NCI-H446 treated with DMSO at 0.1 percent for 48 hours (cell line): ENCODE measurements around the gene RHO.
A peak's percentile ranks its signal among the peaks of the same experiment; 100 is the strongest.
"Not testable (repeated sequence)": the region's sequence is repeated elsewhere in the genome, so short reads cannot be mapped to it uniquely, and the experiment has no call there.

Experiments
- DNase-seq: peaks from one replicate; lab custom pipeline; 2025; lab: John Stamatoyannopoulos, UW

RHO gene

GRCh38 chr3:129499604-129500333, 28.7 kb upstream of the RHO start:
- DNase-seq = not testable (repeated sequence)

DNA sequence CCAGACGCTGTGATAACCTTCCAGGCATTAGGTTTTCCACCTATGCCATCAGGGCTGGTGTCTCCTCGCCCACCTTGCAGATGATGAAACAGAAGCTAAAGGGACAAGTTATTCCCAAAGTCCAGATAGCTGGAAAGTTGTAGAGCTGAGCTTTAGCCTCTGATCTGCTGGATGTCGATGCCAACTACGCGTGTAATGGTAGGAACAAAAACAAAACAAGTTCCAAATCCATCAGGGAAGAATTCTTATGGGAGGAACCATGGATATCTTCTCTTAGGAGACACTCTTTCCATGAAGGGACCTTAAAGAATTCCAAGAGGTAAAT, 28.1 kb upstream of the RHO start:
- no peak for DNase-seq

DNA sequence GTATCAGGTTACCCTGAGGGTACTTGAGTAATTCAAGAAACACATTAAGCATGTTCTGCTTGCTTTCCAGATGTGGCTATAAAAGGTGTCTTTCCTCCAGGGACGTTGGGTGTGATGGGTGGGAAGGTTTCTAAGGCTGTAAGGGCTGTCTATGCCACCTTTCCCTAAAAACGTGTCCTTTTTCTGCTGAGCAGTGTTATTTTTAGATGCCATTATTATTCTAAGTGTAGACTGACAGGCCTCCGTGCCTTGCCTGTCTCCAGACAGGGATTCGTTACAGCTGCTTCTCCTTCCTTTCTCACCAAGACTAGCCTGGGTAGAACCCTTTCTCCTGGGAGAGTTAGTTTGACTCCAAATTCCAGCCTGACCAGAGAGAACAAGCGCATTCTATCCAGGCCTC, 26.8 kb upstream of the RHO start:
- DNase-seq = no peak

- no peak for DNase-seq
Observed at GRCh38 chr3:129502641-129503408, 25.6 kb upstream of the RHO start.

DNA sequence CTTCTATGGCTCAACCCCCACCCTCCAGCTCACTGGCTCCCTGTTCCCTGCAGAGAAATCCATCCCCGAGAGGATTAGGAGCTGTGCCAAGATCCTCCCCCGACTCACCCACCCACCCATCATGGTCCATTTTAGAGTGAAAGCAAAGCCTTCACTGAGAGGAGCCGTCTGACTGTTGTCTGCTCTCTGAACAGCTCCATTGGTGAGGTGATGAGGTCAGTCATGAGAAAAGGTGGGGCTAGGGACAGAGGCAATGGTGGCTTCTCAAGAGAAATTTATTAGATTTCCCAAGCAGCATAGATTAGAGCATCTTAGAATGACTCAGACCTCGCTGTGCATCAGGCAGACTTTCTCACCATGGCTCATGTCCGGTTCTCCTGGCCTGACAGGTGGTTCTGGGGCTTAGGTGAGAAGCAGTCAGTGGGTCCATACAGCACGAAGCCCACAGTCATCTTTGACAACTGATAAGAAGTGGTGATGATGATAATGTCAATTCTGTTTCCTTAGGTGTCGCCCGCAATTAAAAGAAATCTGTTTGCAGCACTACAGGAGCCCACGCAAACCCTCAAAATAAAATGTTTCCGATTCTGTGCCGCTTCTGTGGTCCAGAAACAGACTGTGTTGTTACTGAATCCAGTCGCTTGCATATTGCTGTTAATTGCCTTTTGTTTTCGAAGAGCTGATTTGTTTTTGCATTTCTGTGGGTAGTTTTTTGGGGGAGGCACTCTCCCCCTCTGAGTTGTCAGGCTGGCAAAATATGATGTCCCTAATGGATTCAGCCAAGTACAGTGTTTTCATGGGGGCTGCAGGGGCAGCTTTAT, 24.8 kb upstream of the RHO start:
- DNase-seq = no peak

DNA sequence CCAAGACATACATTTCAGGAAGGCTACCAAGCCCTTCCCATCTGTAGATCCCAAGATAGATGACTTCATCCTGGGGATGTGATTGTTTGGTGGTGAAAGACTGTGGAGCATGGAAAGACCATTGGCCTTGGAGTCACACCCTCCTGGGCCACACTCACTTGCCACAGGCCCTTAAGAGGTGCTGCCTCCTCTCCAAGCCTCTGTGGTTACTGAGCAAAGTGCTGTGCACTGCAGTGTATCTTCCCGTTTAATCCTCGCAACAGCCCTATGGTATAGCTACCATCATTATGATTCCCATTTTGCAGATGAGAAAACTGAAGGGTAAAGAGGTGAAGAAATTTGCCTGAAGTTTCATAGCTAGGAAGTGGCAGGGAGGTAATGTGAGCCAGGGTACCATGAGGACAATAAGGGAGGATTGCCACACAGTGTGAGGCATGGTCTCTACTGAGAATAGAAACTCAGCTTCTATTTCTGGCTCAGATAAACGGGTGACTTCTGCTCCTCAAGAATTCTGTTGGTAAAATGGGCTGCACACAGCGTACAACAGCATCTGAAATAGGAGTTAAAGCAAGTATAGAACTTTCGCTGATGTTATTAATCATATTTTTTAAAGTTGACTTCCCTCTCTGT, 23.9 kb upstream of the RHO start:
- DNase-seq = no peak

DNA sequence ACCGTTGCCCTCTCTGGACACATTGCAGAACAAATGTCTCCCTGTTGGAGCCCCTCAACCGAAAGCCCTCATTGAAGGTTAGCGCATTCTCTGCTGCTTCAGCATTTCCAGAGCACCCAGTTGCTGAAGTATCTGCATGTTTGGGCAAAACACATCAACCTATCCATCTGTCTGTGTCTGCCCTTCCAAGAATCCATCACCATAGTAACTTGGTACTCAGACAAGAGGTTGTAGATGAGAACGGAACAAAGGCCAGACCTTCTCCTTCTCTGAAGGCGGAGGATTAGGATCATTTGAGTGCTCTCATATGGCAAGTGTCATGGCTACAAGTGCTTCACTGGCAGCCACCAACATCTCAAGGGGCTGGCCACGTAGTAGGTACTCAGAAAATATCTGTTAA, 23.1 kb upstream of the RHO start:
- peak; percentile 90 for DNase-seq

DNA sequence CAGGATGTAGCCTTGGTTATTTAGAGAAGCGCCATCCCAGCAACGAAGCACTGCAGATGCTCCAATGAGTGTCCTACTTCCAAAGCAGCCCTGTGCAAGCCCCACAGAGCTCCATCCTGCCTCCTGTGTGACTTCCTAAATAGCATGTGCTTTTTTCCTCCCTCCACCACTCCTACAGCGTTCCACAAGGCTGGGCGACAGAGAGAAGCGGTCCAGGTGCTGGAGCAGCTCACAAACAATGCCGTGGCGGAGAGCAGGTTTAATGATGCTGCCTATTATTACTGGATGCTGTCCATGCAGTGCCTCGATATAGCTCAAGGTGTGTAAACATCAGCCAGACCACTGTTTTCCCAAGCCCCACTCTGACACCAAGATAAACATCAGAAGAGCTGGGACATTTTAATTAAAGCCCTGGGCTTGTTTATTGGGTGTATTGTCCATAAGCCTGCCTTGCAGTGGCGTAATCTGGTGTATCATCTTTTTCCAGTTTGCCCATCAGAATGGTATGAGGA, 22.2 kb upstream of the RHO start:
- no peak for DNase-seq

- peak; percentile 63 for DNase-seq
Observed at GRCh38 chr3:129507181-129507831, 21.1 kb upstream of the RHO start.

- DNase-seq = no peak
Observed at GRCh38 chr3:129512595-129512994, 15.8 kb upstream of the RHO start.

GRCh38 chr3:129513705-129514104, 14.7 kb upstream of the RHO start:
- no peak for DNase-seq

DNA sequence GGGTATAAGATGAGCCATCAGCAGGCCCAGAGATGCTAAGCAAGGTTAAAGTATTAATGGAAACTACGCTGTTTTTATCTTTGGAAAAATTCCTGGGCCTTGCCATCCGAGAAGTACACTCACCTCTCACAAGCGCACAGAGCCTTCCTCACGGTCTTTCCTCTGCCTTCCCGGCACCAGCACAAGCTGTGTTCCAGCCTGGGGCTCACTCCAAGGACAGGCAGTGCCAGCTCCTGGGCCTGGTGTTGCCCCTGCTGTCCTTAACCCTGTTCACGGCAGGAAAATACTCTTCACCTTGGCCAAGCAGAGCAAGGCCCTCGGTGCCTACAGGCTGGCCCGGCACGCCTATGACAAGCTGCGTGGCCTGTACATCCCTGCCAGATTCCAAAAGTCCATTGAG, 14.3 kb upstream of the RHO start:
- no peak for DNase-seq

- no peak for DNase-seq
Observed at GRCh38 chr3:129514563-129514962, 13.9 kb upstream of the RHO start.

DNA sequence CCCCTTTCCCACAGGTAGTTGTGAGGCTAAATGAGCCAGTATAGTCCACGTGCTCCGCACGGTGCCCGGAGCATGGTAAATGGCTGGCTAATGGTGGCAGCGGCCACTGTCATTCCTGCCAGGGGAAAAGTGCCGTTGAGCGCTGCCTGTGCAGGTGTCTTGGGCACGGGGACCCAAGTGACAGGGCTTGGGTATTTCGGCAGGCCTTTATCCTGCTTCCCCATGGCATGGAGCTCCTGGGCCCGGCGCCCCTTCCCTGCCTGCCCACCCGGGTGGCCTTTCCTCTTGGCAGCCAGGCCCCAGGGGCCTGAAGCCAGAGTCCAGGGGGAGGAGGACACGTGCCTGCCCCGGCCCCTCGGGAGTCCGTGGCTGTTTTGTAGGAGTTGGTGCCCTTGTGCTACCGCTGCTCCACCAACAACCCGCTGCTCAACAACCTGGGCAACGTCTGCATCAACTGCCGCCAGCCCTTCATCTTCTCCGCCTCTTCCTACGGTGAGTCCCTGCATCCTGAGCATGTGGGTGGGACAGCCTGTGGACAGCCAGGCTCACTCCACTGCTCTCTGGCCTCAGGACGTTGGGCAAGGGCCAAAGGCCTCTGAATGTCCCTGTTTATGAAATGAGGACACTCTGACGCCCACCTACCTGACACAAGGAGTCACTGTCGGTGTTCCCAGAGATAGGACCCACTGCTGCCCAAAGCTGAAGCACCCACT, 13.2 kb upstream of the RHO start:
- not testable (repeated sequence) for DNase-seq

- not testable (repeated sequence) for DNase-seq
Observed at GRCh38 chr3:129515821-129516432, 12.5 kb upstream of the RHO start.

DNA sequence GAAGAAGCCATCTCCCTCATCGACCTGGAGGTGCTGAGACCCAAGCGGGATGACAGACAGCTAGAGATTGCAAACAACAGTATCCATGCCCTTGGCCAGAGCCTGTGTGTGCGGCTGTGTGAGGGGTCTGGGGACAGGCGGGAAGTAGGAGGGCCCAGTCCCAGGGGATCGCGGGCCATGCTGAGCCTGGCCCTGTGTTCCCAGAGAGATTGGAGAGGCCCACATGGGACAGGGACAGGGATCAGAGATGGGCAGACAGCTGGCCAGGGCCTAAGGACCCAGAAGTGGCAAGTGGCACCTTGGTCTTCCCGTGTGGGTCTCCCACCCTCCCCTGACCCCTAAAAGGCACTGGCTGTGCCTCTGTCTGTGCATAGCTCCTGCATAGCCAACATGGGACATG, 10.9 kb upstream of the RHO start:
- DNase-seq = no peak

- no peak for DNase-seq
Observed at GRCh38 chr3:129518038-129518561, 10.3 kb upstream of the RHO start.

DNA sequence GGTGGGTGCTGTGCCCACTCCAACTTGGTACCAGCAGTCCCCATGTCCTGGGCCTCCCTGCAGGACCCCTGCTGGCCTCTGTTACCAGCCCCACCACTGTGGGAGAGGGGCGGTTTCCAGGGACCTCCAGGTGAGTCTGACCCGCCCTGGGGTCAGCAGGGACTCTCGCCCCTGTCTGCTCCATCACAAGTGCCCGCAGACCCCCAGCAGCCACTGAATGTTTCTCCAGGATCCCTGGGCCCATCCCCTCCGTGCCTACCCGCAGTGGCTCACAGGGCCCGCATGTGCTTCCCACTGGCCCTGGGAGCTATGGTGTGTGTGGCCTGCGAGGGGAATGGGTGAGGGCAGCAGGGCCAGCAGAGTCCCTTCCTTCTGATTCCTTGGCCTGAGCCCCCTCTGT, 9.9 kb upstream of the RHO start:
- DNase-seq = no peak

GRCh38 chr3:129519449-129519848, 9.0 kb upstream of the RHO start:
- no peak for DNase-seq
